AG09319 (cell line): Measurements from ENCODE around the gene ARPP21.

Experiments used
- DNase-seq: peaks from one replicate; pipeline ENCODE4 v3.0.0-alpha.2; 2010; ENCODE audit warnings: low read depth; ENCODE audit errors: extremely low read depth
- TF ChIP-seq, protein P1 (sequence below): IDR thresholded peaks from 2 replicates; pipeline ENCODE4 v1.5.1; 2011; ENCODE audit warnings: low read depth, mild to moderate bottlenecking, inconsistent platforms, low read length, moderate library complexity

The ARPP21 gene

DNA sequence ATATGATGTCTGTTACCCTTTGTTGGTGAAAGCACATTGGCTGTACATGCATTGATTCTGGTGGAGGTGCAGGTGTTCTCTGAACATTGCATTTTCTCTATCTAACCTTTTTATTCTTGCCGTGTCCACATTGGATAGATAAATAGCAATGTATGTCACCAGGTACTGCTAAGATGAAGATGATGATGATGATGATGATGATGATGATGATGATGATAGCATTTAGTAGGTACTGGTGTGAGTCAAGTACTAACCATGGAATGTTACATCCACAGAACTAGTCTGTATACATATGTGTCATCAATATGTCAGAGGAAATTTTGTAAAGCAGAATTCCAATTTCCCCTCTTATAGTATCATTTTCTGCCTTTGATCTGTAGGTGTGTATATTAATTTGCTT lies 36.3 kb downstream of the ARPP21 start:
- no peak for DNase-seq
- TF ChIP-seq, protein P1, sequence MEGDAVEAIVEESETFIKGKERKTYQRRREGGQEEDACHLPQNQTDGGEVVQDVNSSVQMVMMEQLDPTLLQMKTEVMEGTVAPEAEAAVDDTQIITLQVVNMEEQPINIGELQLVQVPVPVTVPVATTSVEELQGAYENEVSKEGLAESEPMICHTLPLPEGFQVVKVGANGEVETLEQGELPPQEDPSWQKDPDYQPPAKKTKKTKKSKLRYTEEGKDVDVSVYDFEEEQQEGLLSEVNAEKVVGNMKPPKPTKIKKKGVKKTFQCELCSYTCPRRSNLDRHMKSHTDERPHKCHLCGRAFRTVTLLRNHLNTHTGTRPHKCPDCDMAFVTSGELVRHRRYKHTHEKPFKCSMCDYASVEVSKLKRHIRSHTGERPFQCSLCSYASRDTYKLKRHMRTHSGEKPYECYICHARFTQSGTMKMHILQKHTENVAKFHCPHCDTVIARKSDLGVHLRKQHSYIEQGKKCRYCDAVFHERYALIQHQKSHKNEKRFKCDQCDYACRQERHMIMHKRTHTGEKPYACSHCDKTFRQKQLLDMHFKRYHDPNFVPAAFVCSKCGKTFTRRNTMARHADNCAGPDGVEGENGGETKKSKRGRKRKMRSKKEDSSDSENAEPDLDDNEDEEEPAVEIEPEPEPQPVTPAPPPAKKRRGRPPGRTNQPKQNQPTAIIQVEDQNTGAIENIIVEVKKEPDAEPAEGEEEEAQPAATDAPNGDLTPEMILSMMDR = no peak

DNA sequence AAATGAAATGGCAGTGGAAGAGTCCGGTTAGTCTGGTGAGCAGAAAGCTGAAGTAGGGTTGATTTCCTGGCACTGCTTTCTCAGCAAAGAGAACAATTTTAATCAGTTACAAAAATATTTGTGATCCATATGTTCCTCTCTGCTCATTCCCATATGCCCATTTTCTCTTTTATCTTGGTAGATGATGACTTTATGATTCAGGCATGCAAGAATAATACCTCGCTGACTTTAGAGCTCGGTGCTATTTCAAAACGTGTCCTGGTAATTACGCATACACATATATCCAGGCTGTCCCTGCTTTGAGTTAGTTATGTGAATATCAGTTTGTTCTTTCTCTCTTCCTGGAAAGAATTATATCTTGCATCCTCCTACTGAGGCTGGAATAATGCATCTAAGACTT lies 38.5 kb downstream of the ARPP21 start:
- TF ChIP-seq, protein P1 = no peak
- DNase-seq = no peak

DNA sequence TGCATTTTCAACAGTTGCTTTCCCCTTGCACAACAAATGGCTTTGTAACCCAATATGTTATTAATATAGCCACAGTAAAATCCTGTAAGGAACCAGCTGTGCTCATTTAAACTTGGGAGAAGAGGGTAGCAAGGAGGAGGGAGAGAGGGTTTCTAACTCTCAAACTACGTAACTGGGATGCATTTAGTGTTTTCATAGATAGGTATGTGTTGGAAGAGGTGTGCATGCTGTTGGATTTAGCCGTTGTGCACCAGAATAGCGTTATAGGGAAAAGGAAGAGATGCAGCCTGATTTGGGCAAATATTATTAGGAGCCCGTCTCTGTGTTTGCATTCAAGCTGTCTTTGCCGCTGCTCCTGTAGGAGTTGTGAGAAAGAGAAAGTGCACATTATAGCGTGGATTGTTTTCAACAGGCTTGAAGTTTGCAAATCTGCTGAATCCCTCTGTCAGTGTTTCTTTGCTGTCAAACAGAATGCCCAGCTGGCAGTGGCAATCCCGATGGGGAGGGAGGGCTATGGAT lies 39.4 kb downstream of the ARPP21 start:
- no peak for DNase-seq
- TF ChIP-seq, protein P1 = no peak

DNA sequence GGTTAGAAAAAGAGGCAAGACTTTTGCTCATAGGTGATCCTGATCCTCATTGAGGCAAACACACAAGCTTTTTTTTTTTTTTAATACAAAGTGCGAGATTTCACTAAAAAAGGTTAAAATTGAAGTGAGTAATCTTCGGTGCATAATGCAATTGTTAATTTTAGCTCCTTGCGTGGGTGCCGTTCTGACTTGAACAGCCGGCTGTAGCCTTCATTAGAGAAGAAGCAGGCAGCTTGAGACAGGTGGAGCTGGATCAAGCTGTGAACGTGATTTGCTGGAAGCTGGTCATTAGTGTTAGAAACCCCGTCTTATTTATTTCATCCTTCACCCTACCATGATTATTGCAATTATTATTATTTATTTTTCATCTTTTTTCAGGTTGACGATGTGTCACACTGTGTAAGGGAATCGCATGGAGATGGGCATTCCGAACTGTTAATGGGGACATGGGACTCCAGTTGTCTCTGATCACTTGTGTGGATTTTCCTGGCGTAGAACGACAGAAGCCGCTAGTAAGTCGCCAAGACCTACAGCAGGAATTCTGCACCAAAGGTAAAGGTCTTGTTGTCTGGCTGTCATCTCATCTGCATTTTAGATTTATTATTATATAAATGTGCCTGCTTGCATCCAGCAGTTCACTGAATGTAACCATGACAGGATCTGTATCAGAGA lies 40.2 kb downstream of the ARPP21 start:
- TF ChIP-seq, protein P1 = no peak
- DNase-seq = no peak

DNA sequence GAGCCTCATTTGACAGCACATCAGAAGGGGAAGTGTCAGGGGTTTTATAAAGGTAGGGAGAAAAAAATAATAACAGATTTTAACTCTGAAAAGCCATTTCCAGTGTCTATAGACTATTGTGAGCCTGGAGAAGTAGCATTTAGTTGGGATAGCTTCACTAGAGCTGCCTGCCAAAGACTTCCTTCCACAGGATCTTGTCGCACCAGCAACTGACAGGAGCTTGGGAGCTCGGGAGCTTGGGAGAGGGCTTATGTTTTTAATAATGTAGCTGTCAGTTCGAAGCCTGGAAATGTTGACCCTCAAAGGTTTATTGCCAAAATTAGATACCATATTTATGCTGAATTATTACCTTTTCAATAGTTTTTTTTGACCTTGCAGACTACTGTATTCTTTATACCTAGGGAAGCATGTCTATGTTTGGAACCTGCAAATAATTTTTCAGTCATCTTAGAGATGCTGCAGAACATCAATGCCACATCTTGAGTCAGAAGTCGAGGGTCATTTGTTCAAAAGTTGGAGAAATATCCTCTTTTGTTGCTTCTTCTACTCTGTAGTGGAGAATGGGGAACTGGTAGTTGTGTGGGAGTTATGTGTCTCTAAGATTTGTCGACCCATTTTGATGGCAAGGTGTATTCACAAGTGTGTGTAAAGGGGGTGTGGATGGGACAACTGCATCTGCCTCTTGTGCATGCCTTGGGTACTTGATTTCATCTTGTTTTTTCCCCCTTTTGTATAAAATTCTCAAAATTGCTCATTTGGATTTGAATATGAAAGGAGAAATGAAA lies 41.7 kb downstream of the ARPP21 start:
- TF ChIP-seq, protein P1 = no peak
- DNase-seq = no peak

DNA sequence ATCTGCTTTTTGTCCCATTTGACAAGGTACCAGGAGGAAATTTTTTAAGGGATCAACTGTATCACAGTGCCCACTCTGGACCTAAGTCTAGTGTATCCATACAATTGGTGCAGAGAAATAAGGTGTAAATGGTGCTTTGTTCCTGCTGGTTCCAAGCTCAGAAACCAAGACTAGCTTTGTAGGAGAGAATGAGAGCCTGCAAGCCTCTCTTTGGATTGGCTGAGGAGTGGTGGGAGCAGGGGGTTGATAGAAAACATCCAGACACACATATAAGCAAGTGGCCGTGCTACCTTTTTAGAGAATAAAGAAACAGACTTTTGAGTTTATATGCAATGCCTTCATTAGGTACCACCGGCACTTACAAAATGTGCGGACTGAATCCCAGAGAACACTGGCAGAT lies 45.8 kb downstream of the ARPP21 start:
- no peak for DNase-seq
- TF ChIP-seq, protein P1 = no peak

DNA sequence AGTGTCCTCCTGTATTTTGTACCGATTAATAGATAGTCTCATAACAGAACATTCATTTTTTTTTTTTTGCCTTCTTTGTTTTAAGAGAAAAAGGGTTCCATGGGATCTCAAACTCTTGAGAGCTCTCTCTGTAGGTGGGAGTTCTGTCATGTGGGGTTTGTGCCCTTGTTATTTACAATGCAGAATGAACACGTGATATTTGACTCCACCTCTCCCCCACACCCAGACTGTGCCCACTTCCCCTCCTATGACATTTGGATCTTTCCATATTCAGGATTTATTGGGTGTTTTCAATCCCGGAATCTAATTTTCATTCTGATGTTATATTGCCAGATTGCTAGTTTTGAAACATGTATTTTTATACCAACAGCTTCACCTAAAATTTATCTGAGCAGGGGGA lies 49.5 kb downstream of the ARPP21 start:
- TF ChIP-seq, protein P1 = no peak

More for the DNA sequence above, 49.5 kb downstream of the ARPP21 start:
- DNase-seq = no peak
